ENCODE measurements around the gene TSPAN10.

TSPAN10 gene

GRCh38 chr17:81680150-81680549 is 43.2 kb downstream of the TSPAN10 start:
- no peaks in the 10 kb centered on the region for H3K36me3 ChIP-seq
- no peaks in the 10 kb centered on the region for H3K4me1 ChIP-seq
- no peak for TF ChIP-seq CTCF (IDR thresholded peaks at IDR 0.05; ENCODE audit: low read depth, low read length)
- no peaks in the 10 kb centered on the region for H3K9me3 ChIP-seq
- DNase-seq: no peak
- no peaks in the 10 kb centered on the region for H3K27me3 ChIP-seq
- H3K4me3 ChIP-seq (ENCODE audit: low read depth, low read length): no peak overlapping the region

DNA sequence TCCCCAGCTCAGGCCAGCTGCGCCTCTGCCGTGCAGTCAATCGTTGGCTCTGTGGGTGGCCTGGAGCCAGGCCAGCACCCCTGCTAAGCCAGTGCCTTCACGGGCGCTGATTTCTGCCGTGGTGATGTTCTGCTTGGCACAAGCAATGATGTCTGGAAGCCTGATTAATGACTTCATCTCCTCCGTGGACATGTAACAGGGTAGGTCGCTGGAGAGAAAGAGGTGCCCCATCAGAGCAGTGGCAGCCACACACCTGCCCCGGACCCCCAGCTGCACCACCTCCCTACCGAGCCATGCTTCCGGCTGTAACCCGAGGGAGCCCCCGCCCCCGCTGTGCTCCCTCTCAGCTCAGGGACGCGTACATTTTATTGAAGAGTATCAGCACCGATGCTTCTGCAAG is 44.7 kb downstream of the TSPAN10 start:
- Histone ChIP-seq H3K4me1 (no peaks in the 10 kb centered on the region), H3K4me3 (ENCODE audit: low read depth, low read length) (no peak overlapping the region), H3K36me3 (peaks cover 10% of the 10 kb centered on the region), H3K27me3 (no peaks in the 10 kb centered on the region), H3K9me3 (no peaks in the 10 kb centered on the region)
- DNase-seq: no peak
- no peak for TF ChIP-seq CTCF (IDR thresholded peaks at IDR 0.05; ENCODE audit: low read depth, low read length)

DNA sequence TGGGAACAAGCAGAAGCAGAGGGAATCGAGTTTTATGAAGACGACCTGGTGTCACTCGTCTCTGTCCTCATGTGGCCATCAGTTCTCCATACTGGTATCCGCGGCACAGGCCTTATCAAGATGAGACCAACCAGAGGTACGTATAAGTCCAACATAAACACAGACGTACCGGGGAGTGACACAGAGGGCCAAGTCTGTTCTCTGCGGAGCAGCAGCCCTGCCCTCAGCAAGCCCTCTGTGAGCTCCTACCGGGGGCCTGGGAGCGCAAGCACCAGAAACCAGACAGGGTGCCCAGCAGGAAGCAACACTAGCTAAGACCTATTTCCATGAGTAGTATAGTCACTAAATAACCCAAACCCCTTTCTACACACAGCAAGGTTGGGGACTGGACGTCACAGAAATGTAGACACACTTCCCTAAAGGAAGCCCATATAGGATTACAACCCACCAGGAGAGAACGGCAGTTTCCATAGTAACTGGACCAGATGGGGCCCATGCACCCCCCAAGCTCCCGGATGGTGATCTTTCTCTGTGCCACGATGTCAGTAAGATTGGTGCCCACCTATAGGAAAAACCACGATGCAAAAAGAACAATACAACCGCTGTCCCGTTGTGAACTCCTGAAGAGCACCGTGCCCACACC is 45.7 kb downstream of the TSPAN10 start:
- DNase-seq: no peak
- TF ChIP-seq CTCF (IDR thresholded peaks at IDR 0.05; ENCODE audit: low read depth, low read length): no peak
- Histone ChIP-seq H3K4me1 (no peaks in the 10 kb centered on the region), H3K27me3 (no peaks in the 10 kb centered on the region), H3K36me3 (peaks cover 20% of the 10 kb centered on the region), H3K9me3 (no peaks in the 10 kb centered on the region), H3K4me3 (ENCODE audit: low read depth, low read length) (peak overlapping the region; percentile 92)

DNA sequence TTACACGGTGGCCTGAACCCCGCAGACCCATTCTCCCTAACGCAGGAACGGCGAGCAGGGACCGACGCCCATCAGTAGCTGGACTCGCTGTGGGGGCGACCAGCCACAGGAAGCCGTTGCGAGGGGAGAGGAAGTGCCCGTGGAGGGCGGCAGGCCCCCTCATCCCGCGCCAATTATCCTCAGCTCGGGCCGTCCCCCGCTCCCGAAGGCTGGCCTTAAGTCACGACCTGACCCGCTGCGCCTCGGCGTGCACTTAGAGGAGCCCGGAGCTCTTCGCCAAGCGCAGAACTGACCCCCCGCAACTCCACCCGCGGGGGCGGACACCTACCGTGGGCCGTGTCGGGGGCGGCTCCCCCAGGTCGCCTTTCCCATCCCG is 46.2 kb downstream of the TSPAN10 start:
- H3K36me3 ChIP-seq: peaks cover 25% of the 10 kb centered on the region
- TF ChIP-seq CTCF (IDR thresholded peaks at IDR 0.05; ENCODE audit: low read depth, low read length): no peak
- DNase-seq: no peak
- no peaks in the 10 kb centered on the region for H3K27me3 ChIP-seq
- no peaks in the 10 kb centered on the region for H3K9me3 ChIP-seq
- peak overlapping the region; percentile 92 for H3K4me3 ChIP-seq (ENCODE audit: low read depth, low read length)
- no peaks in the 10 kb centered on the region for H3K4me1 ChIP-seq

DNA sequence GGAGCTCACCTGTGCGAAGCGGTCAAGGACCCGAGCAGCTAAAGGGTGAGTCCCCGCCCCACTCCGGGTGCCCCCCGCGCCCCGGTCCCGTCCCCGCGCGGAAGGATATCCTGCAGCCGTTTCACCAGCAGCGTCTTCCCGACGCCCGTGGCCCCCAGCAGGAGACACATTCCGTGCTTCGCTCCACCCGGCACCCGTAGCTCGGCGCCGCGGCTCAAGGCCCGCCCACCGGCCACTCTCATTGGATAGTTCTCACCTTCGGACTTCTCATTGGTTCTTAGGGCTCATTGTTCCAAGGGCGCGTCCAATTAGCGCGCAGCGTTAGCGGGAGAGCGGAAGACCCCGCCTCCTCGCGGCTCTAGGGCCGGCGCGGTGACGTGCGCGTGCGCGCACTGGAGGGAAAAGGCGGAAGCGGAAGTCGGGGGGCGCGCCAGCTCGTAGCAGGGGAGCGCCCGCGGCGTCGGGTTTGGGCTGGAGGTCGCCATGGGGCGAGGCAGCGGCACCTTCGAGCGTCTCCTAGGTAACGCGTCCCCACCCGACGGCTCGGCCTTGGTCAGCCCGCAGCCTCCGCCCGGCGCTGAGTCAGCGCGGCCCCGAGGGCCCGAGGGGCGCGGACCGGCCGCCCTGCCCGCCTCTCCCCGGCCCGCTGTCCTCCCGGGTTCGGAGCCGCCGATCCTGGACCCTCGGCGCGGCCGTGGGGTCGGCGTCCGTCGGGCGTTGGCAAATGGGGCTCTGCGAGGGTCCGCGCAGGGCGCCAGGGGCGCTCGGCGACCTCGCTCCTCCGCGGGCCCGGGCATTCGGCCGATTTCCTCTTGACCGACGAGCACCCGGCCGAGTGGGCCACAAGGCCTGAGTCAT is 46.8 kb downstream of the TSPAN10 start, which contains the start of the genes ARL16 and HGS:
TSS of gene ARL16 (minus strand) at position 214 of the 858 bp plus-strand sequence. CDS start at position 170, 44 bp downstream.
TSS of gene HGS (plus strand) at position 428 of the 858 bp plus-strand sequence. CDS start at position 484, 56 bp downstream.
- peak within 1 kb of the TSS; percentile 92 for H3K4me3 ChIP-seq (ENCODE audit: low read depth, low read length)
- no peak for TF ChIP-seq CTCF (IDR thresholded peaks at IDR 0.05; ENCODE audit: low read depth, low read length)

More for the DNA sequence above, 46.8 kb downstream of the TSPAN10 start, which contains the start of the genes ARL16 and HGS:
- Histone ChIP-seq H3K36me3 (peaks cover 31% of the 10 kb centered on the region), H3K27me3 (no peaks in the 10 kb centered on the region), H3K4me1 (no peaks in the 10 kb centered on the region), H3K9me3 (no peaks in the 10 kb centered on the region)
- peak; percentile 98 for DNase-seq
